Endodermal cell (in vitro differentiated cells): ENCODE results near the gene PAIP1. TPM values are rescaled to one million over a fixed set of nuclear protein-coding genes. Genes with fewer than 3 reads are reported as not detected.

Experiments
- DNase-seq: peaks from one replicate; pipeline ENCODE4 v3.0.0-alpha.2; 2017
- H3K27ac ChIP-seq: 2 replicates; pipeline ENCODE4 v1.5.1; 2013; ENCODE audit warnings: mild to moderate bottlenecking, low read depth, low read length, moderate library complexity
- H3K27me3 ChIP-seq: 2 replicates; pipeline ENCODE4 v1.6.1; 2013; ENCODE audit warnings: mild to moderate bottlenecking, low read length, moderate library complexity; ENCODE audit not compliant: insufficient read depth, control insufficient read depth, poor library complexity, severe bottlenecking
- H3K36me3 ChIP-seq: 2 replicates; pipeline ENCODE4 v1.7.0; 2013; ENCODE audit warnings: mild to moderate bottlenecking, low read length, moderate library complexity; ENCODE audit not compliant: control insufficient read depth, insufficient read depth
- H3K4me1 ChIP-seq: one replicate; pipeline ENCODE4 v1.7.0; 2013; ENCODE audit warnings: low read length; ENCODE audit not compliant: control insufficient read depth, insufficient read depth
- H3K4me3 ChIP-seq: 2 replicates; pipeline ENCODE4 v1.5.1; 2013; ENCODE audit warnings: mild to moderate bottlenecking, low read length, moderate library complexity
- H3K9ac ChIP-seq: 2 replicates; pipeline ENCODE4 v1.6.1; 2013; ENCODE audit warnings: mild to moderate bottlenecking, low read length, moderate library complexity; ENCODE audit not compliant: poor library complexity, severe bottlenecking; ENCODE audit errors: extremely low read depth
- H3K9me3 ChIP-seq: 2 replicates; pipeline ENCODE4 v1.6.1; 2013; ENCODE audit warnings: mild to moderate bottlenecking, low read length, moderate library complexity; ENCODE audit not compliant: control insufficient read depth
- H3K27ac Mint-ChIP-seq: 2 replicates; pipeline ENCODE4 v1.8.0; 2020; ENCODE audit warnings: mixed read lengths
- H3K27me3 Mint-ChIP-seq: 2 replicates; pipeline ENCODE4 v1.8.0; 2021; ENCODE audit warnings: mild to moderate bottlenecking, mixed read lengths; ENCODE audit not compliant: insufficient read depth
- H3K36me3 Mint-ChIP-seq: 2 replicates; pipeline ENCODE4 v1.8.0; 2020; ENCODE audit warnings: low read depth, mixed read lengths
- H3K4me1 Mint-ChIP-seq: 2 replicates; pipeline ENCODE4 v1.8.0; 2020; ENCODE audit warnings: mixed read lengths
- H3K4me3 Mint-ChIP-seq: 2 replicates; pipeline ENCODE4 v1.8.0; 2020; ENCODE audit warnings: mild to moderate bottlenecking, moderate library complexity, mixed read lengths
- H3K9me3 Mint-ChIP-seq: 2 replicates; pipeline ENCODE4 v1.8.0; 2020; ENCODE audit warnings: mild to moderate bottlenecking, mixed read lengths
- CTCF ChIP-seq: fragments of 200-600 bp; sonication (generic); conservative IDR thresholded peaks from 2 replicates; pipeline ENCODE4 v1.5.0; 2021; ENCODE audit warnings: antibody characterized with exemption, mild to moderate bottlenecking
- WGBS, 2 experiments: methylation state at CpG; one replicate each; pipeline versions ENCODE4 v1.1.5 to v1.1.7; 2013; ENCODE audit warnings: missing lambda C conversion rate in 2 of 2, mixed read lengths in 1 of 2; ENCODE audit not compliant: insufficient coverage in 1 of 2, insufficient read length in 1 of 2; 5-methylcytosine and 5-hydroxymethylcytosine counted together
- total RNA-seq, 2 donors: library from RNA; stranded (reverse); fragmentation: NEBNext Ultra II Directional in 1 of 2; extraction: Animal tissue kit (Norgen Biotek cat#: 25700) in 1 of 2; gene quantifications; 2 replicates in 1 of 2; 3 replicates in 1 of 2; pipeline ENCODE4 v1.2.1, GENCODE V29; 2021

Gene PAIP1
- total RNA-seq, 2 donors from 2014 or later, result 115 to 118 TPM

- Histone ChIP-seq H3K4me3 (no peak overlapping the region), H3K27me3 (no peaks in the 10 kb centered on the region), H3K9ac (no peak overlapping the region), H3K4me1 (no peaks in the 10 kb centered on the region), H3K36me3 (peaks cover 10% of the 10 kb centered on the region), H3K27ac (no peak overlapping the region), H3K9me3 (no peaks in the 10 kb centered on the region)
- TF ChIP-seq CTCF, result peak; percentile 52
- H3K27me3 Mint-ChIP-seq, result no peaks in the 10 kb centered on the region
- no peak for DNase-seq
- H3K36me3 Mint-ChIP-seq, result no peaks in the 10 kb centered on the region
- H3K4me1 Mint-ChIP-seq, result peaks cover 3% of the 10 kb centered on the region
- H3K4me3 Mint-ChIP-seq, result no peak overlapping the region
- H3K9me3 Mint-ChIP-seq, result no peaks in the 10 kb centered on the region
- H3K27ac Mint-ChIP-seq, result no peak overlapping the region
- WGBS, 2 experiments, result 86 to 90% methylated on average over 3 to 5 of the region's 5 CpGs
Measured at GRCh38 chr5:43497311-43498104, 59.4 kb downstream of the PAIP1 start.

- Histone ChIP-seq H3K27ac (no peak overlapping the region), H3K4me3 (no peak overlapping the region), H3K27me3 (no peaks in the 10 kb centered on the region), H3K9me3 (no peaks in the 10 kb centered on the region), H3K9ac (no peak overlapping the region), H3K4me1 (no peaks in the 10 kb centered on the region), H3K36me3 (peaks cover 37% of the 10 kb centered on the region)
- no peak overlapping the region for H3K4me3 Mint-ChIP-seq
- H3K27me3 Mint-ChIP-seq, result no peaks in the 10 kb centered on the region
- H3K36me3 Mint-ChIP-seq, result no peaks in the 10 kb centered on the region
- H3K9me3 Mint-ChIP-seq, result no peaks in the 10 kb centered on the region
- no peak for TF ChIP-seq CTCF
- no peak overlapping the region for H3K27ac Mint-ChIP-seq
- WGBS, 2 experiments, result 100% methylated on average over 1 of the region's 1 CpG; no CpG with 5 or more reads in 1 of the 2 experiments
- no peak for DNase-seq
- H3K4me1 Mint-ChIP-seq, result no peaks in the 10 kb centered on the region
Measured at GRCh38 chr5:43491326-43491725, 65.6 kb downstream of the PAIP1 start.

GRCh38 chr5:43486353-43486752 lies 70.5 kb downstream of the PAIP1 start:
- no peak for DNase-seq
- Histone ChIP-seq H3K4me3 (no peak overlapping the region), H3K27me3 (no peaks in the 10 kb centered on the region), H3K36me3 (peaks cover 27% of the 10 kb centered on the region), H3K9ac (no peak overlapping the region), H3K9me3 (no peaks in the 10 kb centered on the region), H3K4me1 (no peaks in the 10 kb centered on the region), H3K27ac (no peak overlapping the region)
- 75% methylated on average over 1 of the region's 3 CpGs; no CpG with 5 or more reads in 1 of the 2 experiments for WGBS, 2 experiments
- no peaks in the 10 kb centered on the region for H3K9me3 Mint-ChIP-seq
- H3K4me3 Mint-ChIP-seq, result no peak overlapping the region
- H3K4me1 Mint-ChIP-seq, result peaks cover 9% of the 10 kb centered on the region
- no peak for TF ChIP-seq CTCF
- H3K36me3 Mint-ChIP-seq, result peaks cover 2% of the 10 kb centered on the region
- H3K27ac Mint-ChIP-seq, result no peak overlapping the region
- no peaks in the 10 kb centered on the region for H3K27me3 Mint-ChIP-seq
